GM21717 (cell line): ENCODE measurements around the gene MID1IP1.

Source experiments
- ATAC-seq: cut with Tn5 transposase; IDR thresholded peaks from one replicate; pipeline ENCODE4 v1.9.1; 2021; ENCODE audit warnings: mild to moderate bottlenecking, moderate library complexity; ENCODE audit not compliant: unreplicated experiment

Gene MID1IP1

DNA sequence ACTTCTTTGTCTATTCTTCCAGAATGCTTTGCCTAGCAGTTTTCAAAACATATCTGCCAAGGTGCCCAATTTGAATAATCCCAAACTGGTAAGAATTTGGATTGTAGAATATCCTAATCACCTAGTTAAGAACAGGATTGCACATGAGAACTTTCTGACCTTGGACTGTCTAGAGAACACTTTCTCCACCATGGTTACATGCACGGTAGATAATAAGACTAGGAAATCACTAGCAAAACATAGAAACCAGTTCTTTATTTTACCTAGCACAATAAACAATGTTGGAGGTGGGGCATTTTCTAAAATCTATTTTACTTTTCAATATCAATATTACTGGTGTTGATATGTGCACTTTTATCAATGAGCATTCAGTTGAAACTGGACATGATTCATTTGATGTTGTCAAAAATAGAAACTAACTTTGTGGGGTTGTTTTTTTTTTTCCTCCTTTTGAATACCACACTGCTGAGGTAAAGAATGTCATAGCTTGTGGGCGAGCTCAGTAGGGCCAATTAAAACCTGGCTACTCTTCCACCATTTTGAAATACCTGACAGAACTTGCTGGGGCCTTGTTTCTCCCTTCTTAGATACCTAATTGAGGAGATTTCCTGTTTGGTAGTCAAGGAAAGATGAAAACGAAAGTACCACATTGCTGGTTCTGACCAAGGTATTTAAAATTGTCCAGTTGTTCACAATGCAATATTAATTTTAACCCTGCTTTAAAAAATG is 10.4 kb downstream of the MID1IP1 start:
- ATAC-seq: no peak

DNA sequence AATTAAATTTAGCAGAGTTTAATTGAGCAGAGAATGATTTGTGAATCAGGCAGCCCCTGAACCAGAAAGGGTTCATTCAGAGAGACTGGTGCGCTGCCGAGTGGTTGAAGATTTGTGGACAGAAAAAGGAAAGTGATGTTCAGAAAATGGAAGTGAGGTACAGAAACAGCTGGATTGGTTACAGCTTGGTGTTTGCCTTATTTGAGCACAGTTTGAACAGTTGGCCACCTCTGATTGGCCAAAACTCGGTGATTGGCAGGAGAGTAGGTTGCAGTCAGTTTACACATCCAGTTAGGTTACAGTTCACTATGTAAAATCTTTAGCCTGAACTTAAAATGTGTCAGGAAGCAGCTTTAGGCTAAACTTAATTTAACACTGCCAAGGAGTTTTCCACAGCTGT is 14.9 kb downstream of the MID1IP1 start:
- no peak for ATAC-seq

DNA sequence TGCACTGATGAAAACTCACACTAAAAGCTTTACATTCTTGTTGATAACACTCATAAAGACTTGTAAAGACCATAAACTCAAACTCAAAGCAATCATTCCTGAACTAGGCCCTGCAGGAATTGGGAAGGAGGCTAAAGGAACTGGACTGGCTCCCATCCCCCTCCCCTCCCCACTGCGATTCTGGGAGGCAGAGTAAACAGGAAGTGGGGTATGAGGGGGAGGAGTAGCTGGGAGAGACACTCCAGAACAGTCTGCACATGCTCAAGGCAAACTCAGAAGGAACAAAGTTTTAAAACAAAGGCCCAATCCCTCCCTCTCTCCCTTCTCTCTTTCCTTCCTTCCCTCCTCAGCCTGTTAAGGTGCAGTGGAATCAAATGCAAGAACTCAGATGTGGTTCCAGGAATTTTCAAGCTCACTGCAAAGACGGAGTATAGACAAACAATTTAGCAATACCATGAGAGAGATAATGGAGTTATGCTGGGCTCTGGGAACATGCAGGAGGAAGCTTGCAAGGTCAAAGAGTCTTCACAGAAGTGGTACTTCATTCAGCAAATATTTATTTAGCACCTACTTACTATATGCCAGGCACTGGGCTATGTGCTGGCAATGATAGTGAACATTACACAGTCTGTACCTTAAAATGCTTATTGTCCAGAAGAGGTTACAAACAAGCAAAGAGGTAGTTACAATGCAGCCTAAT is 15.9 kb downstream of the MID1IP1 start:
- ATAC-seq: no peak

- no peak for ATAC-seq
Observed at GRCh38 chrX:38819163-38819562, 17.9 kb downstream of the MID1IP1 start.

DNA sequence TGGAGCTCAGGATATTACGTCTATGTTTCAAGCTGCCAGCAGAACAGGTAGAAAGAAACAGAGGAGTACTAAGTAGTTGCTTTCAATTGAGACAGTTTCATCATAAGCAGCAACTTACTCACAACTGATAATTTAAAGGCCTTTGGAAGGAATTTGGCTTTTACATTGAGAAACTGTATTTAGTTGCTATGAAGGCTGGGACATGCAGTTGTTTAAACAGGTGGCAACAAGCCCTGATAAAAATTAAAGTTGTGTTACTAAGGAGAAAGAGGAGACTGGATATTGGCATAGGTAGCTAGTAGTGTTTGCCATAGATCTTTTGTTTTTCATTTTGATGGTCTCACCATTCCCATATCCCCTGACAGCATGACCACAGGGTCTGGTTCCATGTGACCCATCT is 18.4 kb downstream of the MID1IP1 start:
- ATAC-seq: no peak

GRCh38 chrX:38820751-38821150 is 19.5 kb downstream of the MID1IP1 start:
- no peak for ATAC-seq

DNA sequence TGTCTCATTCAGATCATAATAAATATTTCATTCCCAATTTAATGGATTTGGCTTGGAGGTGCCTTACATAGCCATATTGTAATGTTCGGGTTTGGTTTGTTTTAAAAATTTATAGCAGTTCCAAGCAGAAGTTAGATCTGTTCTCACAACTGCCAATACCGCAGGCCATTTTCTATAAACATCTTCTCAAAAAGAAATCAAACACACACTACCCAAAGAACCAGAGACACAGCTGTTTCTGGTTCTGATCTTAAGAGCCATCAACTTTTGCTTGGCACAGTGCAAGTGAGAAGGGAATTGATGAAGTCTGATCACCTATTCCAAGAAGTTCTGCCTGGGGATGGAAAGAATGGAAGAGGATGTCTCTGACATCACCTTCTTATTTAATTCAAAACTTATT is 22.9 kb downstream of the MID1IP1 start:
- no peak for ATAC-seq

GRCh38 chrX:38831949-38832348 is 30.7 kb downstream of the MID1IP1 start:
- no peak for ATAC-seq

GRCh38 chrX:38837389-38837788 is 36.1 kb downstream of the MID1IP1 start:
- ATAC-seq: no peak

DNA sequence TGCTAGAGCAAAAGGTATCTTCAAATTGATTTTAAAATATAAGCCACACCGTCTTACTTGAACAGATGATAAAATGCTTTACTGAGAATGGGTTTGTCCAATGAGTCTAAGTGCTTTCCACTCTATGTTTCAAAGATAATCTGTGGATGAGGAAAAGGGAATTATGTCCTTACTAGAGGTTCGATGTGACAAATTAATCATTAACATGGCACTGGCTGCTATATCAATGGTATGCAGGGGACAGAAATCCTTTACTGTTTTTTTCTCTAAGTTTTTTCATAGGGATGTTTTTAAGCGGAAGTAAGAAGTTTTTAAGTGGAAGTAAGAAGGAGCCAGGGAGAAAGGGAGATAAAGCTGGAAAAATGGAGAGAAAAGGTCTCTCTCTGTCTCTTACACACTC is 38.0 kb downstream of the MID1IP1 start:
- no peak for ATAC-seq

DNA sequence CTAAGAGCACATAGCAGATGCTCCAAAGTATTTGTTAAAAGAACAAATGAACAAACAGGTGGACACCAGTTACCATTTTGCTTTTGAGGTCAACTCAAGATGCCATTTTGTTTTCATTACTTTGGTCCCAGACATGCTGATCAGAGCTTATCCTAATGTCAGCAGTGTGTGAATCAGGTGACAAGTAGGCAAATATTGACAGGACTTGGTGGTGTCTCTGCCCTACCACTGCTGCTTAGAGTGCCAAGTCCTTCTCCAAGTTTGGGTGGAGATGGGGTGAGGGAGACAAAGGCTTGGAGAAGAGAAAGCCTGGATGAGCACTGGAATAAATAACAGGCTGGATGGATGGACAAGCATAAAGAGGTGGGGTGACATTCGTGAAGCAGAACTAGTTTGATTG is 38.7 kb downstream of the MID1IP1 start:
- no peak for ATAC-seq

- ATAC-seq: no peak
Observed at GRCh38 chrX:38841750-38842149, 40.5 kb downstream of the MID1IP1 start.

- no peak for ATAC-seq
Observed at GRCh38 chrX:38845426-38845825, 44.2 kb downstream of the MID1IP1 start.

- no peak for ATAC-seq
Observed at GRCh38 chrX:38847206-38847902, 46.1 kb downstream of the MID1IP1 start.

- ATAC-seq: no peak
Observed at GRCh38 chrX:38847903-38848230, 46.6 kb downstream of the MID1IP1 start.

- no peak for ATAC-seq
Observed at GRCh38 chrX:38848671-38849455, 47.6 kb downstream of the MID1IP1 start.

DNA sequence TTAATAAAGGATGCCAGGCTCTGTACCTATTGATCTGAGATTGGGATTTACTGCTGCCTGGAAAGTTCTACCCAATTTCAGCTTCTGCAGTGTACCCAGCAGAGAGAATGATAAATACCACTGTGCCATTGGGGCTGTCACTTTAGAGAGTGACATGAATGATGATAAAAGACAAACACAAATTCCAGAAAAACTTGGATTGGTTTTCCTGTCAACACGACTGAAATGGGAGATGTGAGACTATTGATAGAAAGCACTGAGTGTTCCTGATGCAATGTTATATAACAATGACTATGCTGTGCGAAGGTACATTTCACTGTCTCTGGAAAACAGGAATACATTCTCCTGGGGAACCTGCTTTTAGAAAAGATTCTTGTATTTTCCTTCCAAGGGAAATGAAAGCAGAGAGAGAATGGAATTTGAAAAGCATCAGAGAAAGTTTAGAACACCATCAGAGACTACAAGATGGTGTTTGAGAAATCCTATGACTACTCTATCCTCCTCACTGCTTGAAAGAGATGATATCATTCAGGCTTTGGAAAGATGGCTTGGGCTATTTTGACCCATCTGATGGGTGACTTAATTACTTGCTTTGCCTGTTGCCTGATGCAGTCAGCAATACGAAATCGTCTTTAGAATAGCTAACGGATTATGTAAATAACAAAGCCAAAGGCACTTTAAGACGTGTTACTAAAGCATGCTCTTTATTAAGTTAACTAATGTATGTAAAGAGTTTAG is 49.7 kb downstream of the MID1IP1 start:
- ATAC-seq: no peak

DNA sequence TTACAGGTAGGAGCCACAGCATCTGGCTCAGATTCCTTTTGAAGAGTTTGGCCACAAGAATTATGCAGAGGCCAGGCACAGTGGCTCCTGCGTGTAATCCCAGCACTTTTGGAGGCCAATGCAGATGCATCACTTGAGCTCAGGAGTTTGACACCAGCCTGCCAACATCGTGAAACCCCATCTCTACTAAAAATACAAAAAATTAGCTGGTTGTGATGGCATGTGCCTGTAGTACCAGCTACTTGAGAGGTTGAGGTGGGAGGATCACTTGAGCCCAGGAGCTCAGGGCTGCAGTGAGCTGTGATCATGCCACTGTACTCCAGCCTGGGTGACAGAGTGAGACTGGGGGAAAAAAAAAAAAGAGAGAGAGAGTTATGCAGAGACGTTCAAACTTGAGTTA is 53.0 kb downstream of the MID1IP1 start:
- ATAC-seq: no peak
